WTC11 (cell line): ENCODE measurements around the gene SRPRB. TPM values are rescaled to one million over a fixed set of nuclear protein-coding genes. Genes with fewer than 3 reads are reported as not detected.

Experiments
- ATAC-seq: fragments of 200-7000 bp; cut with Tn5 transposase; 2 replicates; pipeline ENCODE4 v1.10.0; 2021; ENCODE audit warnings: mild to moderate bottlenecking, moderate library complexity
- CTCF ChIA-PET: fragments of 300-600 bp; sonication (Branson Sonifier 250); formaldehyde crosslinking; loops from one replicate; lab custom pipeline; 2021; ENCODE audit warnings: antibody characterized with exemption; lab: Charles Lee
- POLR2A ChIA-PET: fragments of 350-600 bp; sonication (Branson Sonifier 250); formaldehyde crosslinking; loops from one replicate; lab custom pipeline; 2021; ENCODE audit warnings: antibody characterized with exemption; lab: Charles Lee
- DNase-seq: peaks from one replicate; pipeline ENCODE4 v3.0.0; 2021; ENCODE audit warnings: low spot score
- H3K27ac Mint-ChIP-seq: 2 replicates; pipeline ENCODE4 v1.8.0; 2021; ENCODE audit warnings: mixed read lengths
- H3K27me3 Mint-ChIP-seq: 2 replicates; pipeline ENCODE4 v1.8.0; 2021; ENCODE audit warnings: low read depth, mild to moderate bottlenecking, moderate library complexity, mixed read lengths
- H3K36me3 Mint-ChIP-seq: 2 replicates; pipeline ENCODE4 v1.8.0; 2021; ENCODE audit warnings: mixed read lengths
- H3K4me1 Mint-ChIP-seq: 2 replicates; pipeline ENCODE4 v1.8.0; 2022; ENCODE audit warnings: mixed read lengths
- H3K4me3 Mint-ChIP-seq: 2 replicates; pipeline ENCODE4 v1.8.0; 2021; ENCODE audit warnings: mild to moderate bottlenecking, moderate library complexity, mixed read lengths
- H3K9me3 Mint-ChIP-seq: 2 replicates; pipeline ENCODE4 v1.8.0; 2021; ENCODE audit warnings: mixed read lengths
- AFF4 ChIP-seq: sonication (generic); formaldehyde crosslinking; IDR thresholded peaks from 2 replicates; pipeline ENCODE4 v1.8.1; 2023; ENCODE audit warnings: mild to moderate bottlenecking, missing genetic modification reagents, borderline replicate concordance
- ATF2 ChIP-seq: sonication (generic); formaldehyde crosslinking; IDR thresholded peaks from 2 replicates; pipeline ENCODE4 v1.8.1; 2022; ENCODE audit warnings: low read depth, missing genetic modification reagents, borderline replicate concordance
- ATF6 ChIP-seq: sonication (generic); formaldehyde crosslinking; IDR thresholded peaks from 2 replicates; pipeline ENCODE4 v1.8.1; 2023; ENCODE audit warnings: mild to moderate bottlenecking, missing genetic modification reagents
- EMX1 ChIP-seq: fragments of 250-450 bp; sonication (Bioruptor Pico); IDR thresholded peaks from 2 replicates; pipeline ENCODE4 v1.8.0; 2021; ENCODE audit warnings: mild to moderate bottlenecking
- ESRRA ChIP-seq: sonication (generic); formaldehyde crosslinking; IDR thresholded peaks from 2 replicates; pipeline ENCODE4 v1.8.1; 2022; ENCODE audit warnings: mild to moderate bottlenecking, missing genetic modification reagents, borderline replicate concordance
- FOXJ3 ChIP-seq: sonication (generic); formaldehyde crosslinking; IDR thresholded peaks from 2 replicates; pipeline ENCODE4 v1.9.0; 2021; ENCODE audit warnings: missing genetic modification reagents, mild to moderate bottlenecking, borderline replicate concordance
- NFYB ChIP-seq: sonication (generic); formaldehyde crosslinking; conservative IDR thresholded peaks from 2 replicates; pipeline ENCODE4 v1.8.0; 2022; ENCODE audit warnings: low read depth, missing genetic modification reagents
- STAT6 ChIP-seq: sonication (generic); formaldehyde crosslinking; conservative IDR thresholded peaks from 2 replicates; pipeline ENCODE4 v1.8.1; 2023; ENCODE audit warnings: mild to moderate bottlenecking, low read depth, missing genetic modification reagents, moderate library complexity
- ZBTB43 ChIP-seq: sonication (generic); formaldehyde crosslinking; IDR thresholded peaks from 2 replicates; pipeline ENCODE4 v1.8.1; 2023; ENCODE audit warnings: mild to moderate bottlenecking, missing genetic modification reagents
- total RNA-seq: library from RNA; stranded (reverse); gene quantifications from 3 replicates; pipeline ENCODE4 v1.2.3, GENCODE V29; 2021

Gene SRPRB
- total RNA-seq, 1 experiment from 2014 or later: 40.9 TPM

GRCh38 chr3:133827684-133828083, 22.1 kb downstream of the SRPRB start:
- Mint-ChIP-seq H3K9me3 (no peaks in the 10 kb centered on the region), H3K4me3 (no peak overlapping the region), H3K36me3 (peaks cover 25% of the 10 kb centered on the region; the same call in 1 of the 2 replicates)
- CTCF ChIA-PET: interaction anchor here (0.6 kb wide), 1 partner anchor 264 kb away, joined by 5 read pairs; no protein-coding TSS in a partner anchor
- ATAC-seq: no peak
- TF ChIP-seq ESRRA: no peak
- no peak for TF ChIP-seq ATF2 (CRISPR knock-in tag)
- TF ChIP-seq EMX1 (CRISPR knock-in tag): no peak
- no peak for TF ChIP-seq FOXJ3 (CRISPR knock-in tag)
- no peak for TF ChIP-seq ATF6 (CRISPR knock-in tag)
- TF ChIP-seq, all 79 proteins: peak for 0
- Mint-ChIP-seq H3K4me1 (peaks cover 3% of the 10 kb centered on the region), H3K27ac (no peak overlapping the region), H3K27me3 (no peaks in the 10 kb centered on the region)
- no peak for DNase-seq
- POLR2A ChIA-PET: no interaction called here

GRCh38 chr3:133828576-133829309, 23.1 kb downstream of the SRPRB start:
- DNase-seq (peak; percentile 52), ATAC-seq (peak; percentile 92)
- Mint-ChIP-seq H3K27ac (no peak overlapping the region), H3K4me3 (no peak overlapping the region), H3K36me3 (peaks cover 16% of the 10 kb centered on the region; the same call in 1 of the 2 replicates), H3K4me1 (no peaks in the 10 kb centered on the region; the same call in 1 of the 2 replicates), H3K27me3 (no peaks in the 10 kb centered on the region), H3K9me3 (no peaks in the 10 kb centered on the region)
- ChIA-PET CTCF (interaction anchor here (1.0 to 1.5 kb wide), 2 partner anchors 11 to 99 kb away, joined by 4 to 9 read pairs; no protein-coding TSS in a partner anchor), POLR2A (no interaction called here)
- TF ChIP-seq STAT6 (CRISPR knock-in tag): no peak
- TF ChIP-seq AFF4 (CRISPR knock-in tag): no peak
- TF ChIP-seq ZBTB43 (CRISPR knock-in tag): no peak
- TF ChIP-seq NFYB (CRISPR knock-in tag): peak; percentile 48; the same call in 1 of the 2 replicates
